Pancreas (tissue), 10 donors: ENCODE data around the gene EMP1. TPM values are rescaled to one million over a fixed set of nuclear protein-coding genes. Genes with fewer than 3 reads are reported as not detected.

Experiments
- ATAC-seq, 4 donors: fragments of 200-7000 bp; cut with Tn5 transposase; one replicate each; pipeline versions ENCODE4 v1.8.0 to v1.9.1; 2020; ENCODE audit warnings: mild to moderate bottlenecking in 4 of 4, moderate library complexity in 4 of 4
- DNase-seq, 6 donors: peaks; one replicate each; pipeline ENCODE4 v3.0.0-alpha.2; 2020
- FAIRE-seq: peaks from 2 replicates; lab custom pipeline; 2012; peaks lifted over from hg19 to GRCh38; lab: Jason Lieb, UNC
- H3K27ac ChIP-seq, 4 donors: fragments of 200-600 bp; sonication (generic); 1 replicate in 3 of 4; 2 replicates in 1 of 4; pipeline versions ENCODE4 v1.5.0 to v1.8.0; 2020
- H3K27me3 ChIP-seq, 4 donors: fragments of 200-600 bp; one replicate each; pipeline ENCODE4 v1.8.0; 2021
- H3K36me3 ChIP-seq, 3 donors: fragments of 200-600 bp; sonication (generic) in 1 of 3; one replicate each; pipeline versions ENCODE4 v1.5.0 to v1.8.0; 2020 to 2021
- H3K4me1 ChIP-seq, 3 donors: fragments of 200-600 bp; one replicate each; pipeline ENCODE4 v1.8.0; 2021
- H3K4me3 ChIP-seq, 4 donors: fragments of 200-600 bp; sonication (generic) in 2 of 4; one replicate each; pipeline versions ENCODE4 v1.5.0 to v1.8.0; 2020 to 2021
- H3K9me3 ChIP-seq, 4 donors: fragments of 200-600 bp; one replicate each; pipeline ENCODE4 v1.8.0; 2021
- WGBS, 2 donors: extraction: QIAGEN DNeasy Blood & Tissue Kit; methylation state at CpG; one replicate each; pipeline ENCODE4 v1.1.7; 2013; 5-methylcytosine and 5-hydroxymethylcytosine counted together
- intact Hi-C, 3 donors: fragments of 100-400 bp; cut with DNase I; formaldehyde crosslinking; loops; one replicate each; pipeline versions ENCODE4 v1.11.1 to v1.14.2; 2022
- polyA plus RNA-seq, 2 donors: library from polyadenylated mRNA; stranded (reverse); fragments of 200-250 nt; gene quantifications; one replicate each; pipeline ENCODE4 v1.2.3, GENCODE V29; 2013
- total RNA-seq, 6 donors: library from RNA; stranded (reverse); fragmentation: NEBNext Ultra II Directional in 4 of 6; extraction: Animal tissue kit (Norgen Biotek cat#: 25700) in 4 of 6; gene quantifications; one replicate each; pipeline versions ENCODE4 v1.2.1 to v1.2.4, GENCODE V29; 2021 to 2023
- TF ChIP-seq, protein P1 (sequence below), 4 donors: fragments of 200-600 bp; sonication (generic) in 3 of 4; IDR thresholded peaks; one replicate each; pipeline versions ENCODE4 v1.5.0 to v1.8.0; 2021; ENCODE audit warnings: antibody characterized with exemption in 4 of 4
- donor health status: healthy with polysubstance abuse.
- donor health status: DM: no; HTN: no; CAD: no; lungs with moderate emphysema.
- donor health status: DM: no; HTN: no; CAD: no.
- donor health status: control.
- donor health status: control.
- donor health status: Bipolar disorder and iron deficiency.
- donor health status: DM: yes; HTN: yes; CAD: no.
- donor health status: DM: no; HTN: no; CAD: no.
- donor health status: DM: no; HTN: no; CAD: no.
- donor health status: DM: yes; HTN: yes; CAD: no.

Gene EMP1
- total and polyA plus RNA-seq, 8 donors, result 5.8 to 43.4 (median 18.7) TPM

DNA sequence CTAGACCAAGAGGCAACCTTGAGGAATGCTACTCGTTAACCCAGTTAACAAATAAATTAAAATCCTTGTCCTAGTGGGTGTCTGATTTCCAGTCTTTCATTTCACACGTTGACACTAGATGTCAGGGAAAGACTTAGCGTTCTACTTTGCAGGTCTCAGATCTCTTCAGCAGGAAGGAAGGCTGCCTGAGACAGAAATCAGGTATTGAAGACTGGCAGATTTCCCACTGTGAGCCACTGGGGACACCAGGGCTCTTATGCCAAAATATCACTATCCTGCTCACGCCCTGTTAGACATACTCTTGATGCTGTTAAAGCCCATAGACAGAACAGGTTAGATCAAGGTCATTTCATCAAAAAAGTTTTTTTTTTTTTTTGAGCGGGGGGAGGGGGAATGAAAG, 33.0 kb downstream of the EMP1 start:
- 41 to 43% methylated on average over 5 of the region's 5 CpGs for WGBS, 2 donors

DNA sequence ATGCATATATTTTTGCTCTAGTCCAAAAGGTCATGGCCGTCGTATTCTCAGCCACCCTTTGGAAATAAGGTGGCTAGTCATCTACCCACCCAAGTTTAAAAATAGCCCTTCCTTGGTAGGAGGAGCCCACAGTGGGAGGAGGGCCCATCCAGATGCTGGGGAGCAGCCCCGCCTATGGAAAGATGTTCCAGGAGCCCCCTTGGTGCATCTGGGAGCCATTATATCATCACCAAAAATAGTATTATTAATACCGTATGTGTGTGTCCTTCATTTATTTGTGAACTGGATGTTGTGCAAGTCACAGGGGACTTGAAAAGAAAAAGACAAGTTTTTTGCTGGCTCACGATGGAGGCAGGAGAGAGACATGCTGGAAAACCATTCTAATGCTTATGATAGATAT, 34.0 kb downstream of the EMP1 start:
- no peak for FAIRE-seq
- ATAC-seq, result no peak
- no peak for DNase-seq
- H3K4me1 ChIP-seq, result no peaks in the 10 kb centered on the region
- no peaks in the 10 kb centered on the region for H3K9me3 ChIP-seq
- H3K27ac ChIP-seq, result no peak overlapping the region
- intact Hi-C loops, result no loop called here
- TF ChIP-seq, protein P1, sequence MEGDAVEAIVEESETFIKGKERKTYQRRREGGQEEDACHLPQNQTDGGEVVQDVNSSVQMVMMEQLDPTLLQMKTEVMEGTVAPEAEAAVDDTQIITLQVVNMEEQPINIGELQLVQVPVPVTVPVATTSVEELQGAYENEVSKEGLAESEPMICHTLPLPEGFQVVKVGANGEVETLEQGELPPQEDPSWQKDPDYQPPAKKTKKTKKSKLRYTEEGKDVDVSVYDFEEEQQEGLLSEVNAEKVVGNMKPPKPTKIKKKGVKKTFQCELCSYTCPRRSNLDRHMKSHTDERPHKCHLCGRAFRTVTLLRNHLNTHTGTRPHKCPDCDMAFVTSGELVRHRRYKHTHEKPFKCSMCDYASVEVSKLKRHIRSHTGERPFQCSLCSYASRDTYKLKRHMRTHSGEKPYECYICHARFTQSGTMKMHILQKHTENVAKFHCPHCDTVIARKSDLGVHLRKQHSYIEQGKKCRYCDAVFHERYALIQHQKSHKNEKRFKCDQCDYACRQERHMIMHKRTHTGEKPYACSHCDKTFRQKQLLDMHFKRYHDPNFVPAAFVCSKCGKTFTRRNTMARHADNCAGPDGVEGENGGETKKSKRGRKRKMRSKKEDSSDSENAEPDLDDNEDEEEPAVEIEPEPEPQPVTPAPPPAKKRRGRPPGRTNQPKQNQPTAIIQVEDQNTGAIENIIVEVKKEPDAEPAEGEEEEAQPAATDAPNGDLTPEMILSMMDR (IDR thresholded peaks at IDR 0.05), result no peak
- no peaks in the 10 kb centered on the region for H3K36me3 ChIP-seq
- 60 to 74% methylated on average over 5 of the region's 5 CpGs for WGBS, 2 donors
- no peak overlapping the region for H3K4me3 ChIP-seq
- H3K27me3 ChIP-seq, result no peaks in the 10 kb centered on the region

More for the DNA sequence above, 33.0 kb downstream of the EMP1 start:
- TF ChIP-seq, protein P1 (IDR thresholded peaks at IDR 0.05), result no peak
- H3K27ac ChIP-seq, result no peak overlapping the region
- H3K27me3 ChIP-seq, result no peaks in the 10 kb centered on the region
- no peak for DNase-seq
- intact Hi-C loops, result no loop called here
- H3K4me3 ChIP-seq, result no peak overlapping the region
- no peaks in the 10 kb centered on the region for H3K9me3 ChIP-seq
- no peaks in the 10 kb centered on the region for H3K36me3 ChIP-seq
- no peak for FAIRE-seq
- H3K4me1 ChIP-seq, result no peaks in the 10 kb centered on the region
- ATAC-seq, result no peak

DNA sequence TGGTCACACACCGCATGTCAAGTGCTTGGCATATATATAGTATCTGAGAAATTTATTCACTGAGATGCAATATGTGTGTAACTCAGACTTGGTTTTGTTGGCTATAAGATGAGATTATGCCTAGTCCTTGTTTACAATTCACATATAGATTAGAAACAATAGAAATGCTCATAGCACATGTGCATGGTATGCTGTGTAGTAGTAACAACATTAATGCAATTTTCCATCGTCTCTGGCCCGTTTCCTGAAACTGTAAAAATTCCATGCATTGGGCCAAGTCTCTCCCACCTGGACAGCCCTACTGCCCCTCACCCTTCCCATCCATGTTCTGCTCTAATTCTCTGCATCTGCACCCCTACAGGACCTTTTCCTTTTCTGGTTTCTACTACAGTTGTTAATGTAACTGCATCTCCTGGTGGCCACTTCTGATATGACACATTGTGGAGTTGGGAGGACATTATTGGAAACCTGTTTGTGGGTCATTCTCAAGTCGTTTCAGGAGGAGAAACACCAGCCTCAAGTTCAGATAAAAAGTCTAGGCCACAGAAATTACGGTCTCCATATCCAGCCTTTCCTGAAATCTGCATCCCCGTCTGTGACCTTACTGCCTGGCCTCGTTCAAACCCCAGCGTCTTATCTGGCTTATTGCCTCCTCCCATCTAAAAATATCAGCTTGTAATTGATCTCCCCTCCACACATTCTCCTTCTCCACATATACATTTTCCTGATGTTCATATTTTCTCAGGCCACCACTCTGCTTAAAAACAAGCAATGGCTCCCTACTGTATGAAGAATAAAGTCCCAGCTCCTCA, 37.5 kb downstream of the EMP1 start:
- intact Hi-C loops, result no loop called here
- ATAC-seq (peak in 3 of 4 donors; percentile 60 to 72 (median 65)), FAIRE-seq (no peak), DNase-seq (peak in 1 of 6 donors; percentile 41)
- H3K4me1 ChIP-seq, result no peaks in the 10 kb centered on the region
- H3K9me3 ChIP-seq, result no peaks in the 10 kb centered on the region
- H3K27me3 ChIP-seq, result no peaks in the 10 kb centered on the region
- 60 to 68% methylated on average over 8 of the region's 8 CpGs for WGBS, 2 donors
- H3K36me3 ChIP-seq, result no peaks in the 10 kb centered on the region
- TF ChIP-seq, protein P1 (IDR thresholded peaks at IDR 0.05), result peak; percentile 39 to 60 (median 46)
- no peak overlapping the region for H3K4me3 ChIP-seq
- no peak overlapping the region for H3K27ac ChIP-seq

DNA sequence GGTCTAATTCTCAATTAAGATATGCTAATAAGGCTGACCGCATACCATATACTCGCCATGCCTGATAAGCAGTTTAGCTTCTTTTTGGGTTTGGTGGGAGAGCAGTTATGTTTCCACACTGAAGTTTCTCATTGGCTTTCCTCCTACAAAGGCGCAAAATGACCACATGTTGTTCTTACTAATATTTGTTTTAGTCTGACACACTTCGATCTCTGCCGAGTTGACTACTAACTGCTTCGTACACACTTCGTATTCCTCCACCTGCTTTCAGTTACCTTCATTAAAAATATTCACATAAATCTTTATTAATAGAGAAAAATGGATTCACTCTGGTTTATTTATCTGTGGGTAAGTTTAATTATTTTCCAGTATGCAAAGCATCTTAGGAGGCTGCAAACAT, 41.7 kb downstream of the EMP1 start:
- peaks cover 0 to 2% (median 0%) of the 10 kb centered on the region in 4 donors for H3K27me3 ChIP-seq
- 34 to 39% methylated on average over 7 of the region's 7 CpGs for WGBS, 2 donors
- H3K4me3 ChIP-seq, result no peak overlapping the region
- no peaks in the 10 kb centered on the region for H3K9me3 ChIP-seq
- H3K4me1 ChIP-seq, result no peaks in the 10 kb centered on the region
- intact Hi-C loops, result no loop called here
- no peak overlapping the region for H3K27ac ChIP-seq
- DNase-seq (no peak), FAIRE-seq (no peak), ATAC-seq (no peak)
- TF ChIP-seq, protein P1 (IDR thresholded peaks at IDR 0.05), result no peak
- no peaks in the 10 kb centered on the region for H3K36me3 ChIP-seq
